WTC11 (cell line): ENCODE measurements around the gene HTR4.

Experiments used
- ATF2 ChIP-seq: sonication (generic); formaldehyde crosslinking; IDR thresholded peaks from 2 replicates; pipeline ENCODE4 v1.8.1; 2022; ENCODE audit warnings: low read depth, missing genetic modification reagents, borderline replicate concordance
- ATF3 ChIP-seq: sonication (generic); formaldehyde crosslinking; conservative IDR thresholded peaks from 2 replicates; pipeline ENCODE4 v1.8.1; 2022; ENCODE audit warnings: mild to moderate bottlenecking, missing genetic modification reagents
- CBFB ChIP-seq: sonication (generic); formaldehyde crosslinking; IDR thresholded peaks from 2 replicates; pipeline ENCODE4 v1.8.1; 2022; ENCODE audit warnings: mild to moderate bottlenecking, low read depth, missing genetic modification reagents
- CREB1 ChIP-seq: sonication (generic); formaldehyde crosslinking; IDR thresholded peaks from 2 replicates; pipeline ENCODE4 v1.8.0; 2023; ENCODE audit warnings: mild to moderate bottlenecking, missing genetic modification reagents
- ELF4 ChIP-seq: sonication (generic); formaldehyde crosslinking; IDR thresholded peaks from 2 replicates; pipeline ENCODE4 v1.8.1; 2022; ENCODE audit warnings: low read depth, mild to moderate bottlenecking, moderate library complexity, missing genetic modification reagents
- FOXK1 ChIP-seq: sonication (generic); formaldehyde crosslinking; IDR thresholded peaks from 2 replicates; pipeline ENCODE4 v1.8.0; 2022; ENCODE audit warnings: mild to moderate bottlenecking, moderate library complexity, missing genetic modification reagents
- NR3C1 ChIP-seq: sonication (generic); formaldehyde crosslinking; conservative IDR thresholded peaks from 2 replicates; pipeline ENCODE4 v1.8.1; 2023; ENCODE audit warnings: low read depth, mild to moderate bottlenecking, missing genetic modification reagents
- OVOL2 ChIP-seq: fragments of 250-450 bp; sonication (Bioruptor Pico); IDR thresholded peaks from 2 replicates; pipeline ENCODE4 v1.9.0; 2021; ENCODE audit warnings: mild to moderate bottlenecking, borderline replicate concordance
- TP53 ChIP-seq: sonication (generic); formaldehyde crosslinking; IDR thresholded peaks from 2 replicates; pipeline ENCODE4 v1.8.1; 2023; ENCODE audit warnings: mild to moderate bottlenecking, missing genetic modification reagents
- ZNF121 ChIP-seq: sonication (generic); formaldehyde crosslinking; IDR thresholded peaks from 2 replicates; pipeline ENCODE4 v1.8.0; 2023; ENCODE audit warnings: missing genetic modification reagents
- TF ChIP-seq, protein P1 (sequence below): fragments of 200-600 bp; IDR thresholded peaks from 2 replicates; pipeline ENCODE4 v1.8.0; 2022; ENCODE audit warnings: antibody characterized with exemption
- TF ChIP-seq, protein P2 (sequence below): sonication (generic); formaldehyde crosslinking; IDR thresholded peaks from 2 replicates; pipeline ENCODE4 v1.8.0; 2023; ENCODE audit warnings: mild to moderate bottlenecking, missing genetic modification reagents
- TF ChIP-seq, protein P3 (sequence below): sonication (generic); formaldehyde crosslinking; IDR thresholded peaks from 2 replicates; pipeline ENCODE4 v1.8.0; 2023; ENCODE audit warnings: missing genetic modification reagents

DNA sequence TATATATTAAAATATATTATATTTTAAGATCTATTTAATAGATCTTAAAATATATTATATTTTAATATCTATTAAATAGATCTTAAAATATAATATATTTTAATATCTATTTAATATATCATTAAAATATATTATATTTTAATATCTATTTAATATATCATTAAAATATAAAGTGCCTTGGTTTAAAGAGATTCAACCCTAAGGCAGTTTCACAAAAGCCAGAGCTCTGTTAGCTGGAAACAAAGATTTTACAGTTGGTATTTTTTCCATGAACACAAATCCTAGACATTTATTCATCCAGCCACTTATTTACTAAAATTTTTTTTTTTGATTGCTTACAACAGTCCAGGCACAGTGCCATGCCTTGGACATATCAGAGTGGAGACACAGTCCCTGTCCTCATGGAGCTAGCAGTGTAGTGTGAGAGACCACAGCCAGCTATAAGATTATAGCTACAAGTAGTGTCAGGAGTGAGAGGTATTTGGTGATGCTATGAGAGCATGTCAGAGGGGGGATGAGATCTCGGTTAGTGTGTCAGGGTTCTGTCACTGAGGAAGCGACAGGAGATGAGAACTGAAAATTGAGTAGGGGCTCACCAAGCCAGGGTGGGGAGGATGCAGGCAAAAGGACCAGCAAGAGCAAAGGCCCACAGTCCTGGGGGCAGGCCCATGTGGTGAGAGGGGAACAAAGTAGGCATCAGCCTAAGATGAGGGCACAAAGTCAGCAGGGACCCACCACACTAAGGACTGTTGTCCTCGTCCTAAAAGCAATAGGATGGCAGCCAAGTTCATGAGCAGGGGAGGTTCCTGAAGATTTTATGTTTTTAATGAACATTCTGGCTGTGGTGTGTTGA lies 196.1 kb downstream of the HTR4 start:
- TF ChIP-seq, protein P1, sequence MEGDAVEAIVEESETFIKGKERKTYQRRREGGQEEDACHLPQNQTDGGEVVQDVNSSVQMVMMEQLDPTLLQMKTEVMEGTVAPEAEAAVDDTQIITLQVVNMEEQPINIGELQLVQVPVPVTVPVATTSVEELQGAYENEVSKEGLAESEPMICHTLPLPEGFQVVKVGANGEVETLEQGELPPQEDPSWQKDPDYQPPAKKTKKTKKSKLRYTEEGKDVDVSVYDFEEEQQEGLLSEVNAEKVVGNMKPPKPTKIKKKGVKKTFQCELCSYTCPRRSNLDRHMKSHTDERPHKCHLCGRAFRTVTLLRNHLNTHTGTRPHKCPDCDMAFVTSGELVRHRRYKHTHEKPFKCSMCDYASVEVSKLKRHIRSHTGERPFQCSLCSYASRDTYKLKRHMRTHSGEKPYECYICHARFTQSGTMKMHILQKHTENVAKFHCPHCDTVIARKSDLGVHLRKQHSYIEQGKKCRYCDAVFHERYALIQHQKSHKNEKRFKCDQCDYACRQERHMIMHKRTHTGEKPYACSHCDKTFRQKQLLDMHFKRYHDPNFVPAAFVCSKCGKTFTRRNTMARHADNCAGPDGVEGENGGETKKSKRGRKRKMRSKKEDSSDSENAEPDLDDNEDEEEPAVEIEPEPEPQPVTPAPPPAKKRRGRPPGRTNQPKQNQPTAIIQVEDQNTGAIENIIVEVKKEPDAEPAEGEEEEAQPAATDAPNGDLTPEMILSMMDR: no peak
- TF ChIP-seq ATF2 (CRISPR knock-in tag): no peak
- TF ChIP-seq, protein P2, sequence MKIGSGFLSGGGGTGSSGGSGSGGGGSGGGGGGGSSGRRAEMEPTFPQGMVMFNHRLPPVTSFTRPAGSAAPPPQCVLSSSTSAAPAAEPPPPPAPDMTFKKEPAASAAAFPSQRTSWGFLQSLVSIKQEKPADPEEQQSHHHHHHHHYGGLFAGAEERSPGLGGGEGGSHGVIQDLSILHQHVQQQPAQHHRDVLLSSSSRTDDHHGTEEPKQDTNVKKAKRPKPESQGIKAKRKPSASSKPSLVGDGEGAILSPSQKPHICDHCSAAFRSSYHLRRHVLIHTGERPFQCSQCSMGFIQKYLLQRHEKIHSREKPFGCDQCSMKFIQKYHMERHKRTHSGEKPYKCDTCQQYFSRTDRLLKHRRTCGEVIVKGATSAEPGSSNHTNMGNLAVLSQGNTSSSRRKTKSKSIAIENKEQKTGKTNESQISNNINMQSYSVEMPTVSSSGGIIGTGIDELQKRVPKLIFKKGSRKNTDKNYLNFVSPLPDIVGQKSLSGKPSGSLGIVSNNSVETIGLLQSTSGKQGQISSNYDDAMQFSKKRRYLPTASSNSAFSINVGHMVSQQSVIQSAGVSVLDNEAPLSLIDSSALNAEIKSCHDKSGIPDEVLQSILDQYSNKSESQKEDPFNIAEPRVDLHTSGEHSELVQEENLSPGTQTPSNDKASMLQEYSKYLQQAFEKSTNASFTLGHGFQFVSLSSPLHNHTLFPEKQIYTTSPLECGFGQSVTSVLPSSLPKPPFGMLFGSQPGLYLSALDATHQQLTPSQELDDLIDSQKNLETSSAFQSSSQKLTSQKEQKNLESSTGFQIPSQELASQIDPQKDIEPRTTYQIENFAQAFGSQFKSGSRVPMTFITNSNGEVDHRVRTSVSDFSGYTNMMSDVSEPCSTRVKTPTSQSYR (CRISPR knock-in tag): no peak
- no peak for TF ChIP-seq FOXK1 (CRISPR knock-in tag)
- TF ChIP-seq TP53 (CRISPR knock-in tag): no peak
- no peak for TF ChIP-seq ZNF121 (CRISPR knock-in tag)
- TF ChIP-seq OVOL2 (CRISPR knock-in tag): no peak
- TF ChIP-seq ELF4 (CRISPR knock-in tag): no peak
- no peak for TF ChIP-seq CBFB (CRISPR knock-in tag)
- TF ChIP-seq, protein P3, sequence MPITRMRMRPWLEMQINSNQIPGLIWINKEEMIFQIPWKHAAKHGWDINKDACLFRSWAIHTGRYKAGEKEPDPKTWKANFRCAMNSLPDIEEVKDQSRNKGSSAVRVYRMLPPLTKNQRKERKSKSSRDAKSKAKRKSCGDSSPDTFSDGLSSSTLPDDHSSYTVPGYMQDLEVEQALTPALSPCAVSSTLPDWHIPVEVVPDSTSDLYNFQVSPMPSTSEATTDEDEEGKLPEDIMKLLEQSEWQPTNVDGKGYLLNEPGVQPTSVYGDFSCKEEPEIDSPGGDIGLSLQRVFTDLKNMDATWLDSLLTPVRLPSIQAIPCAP (CRISPR knock-in tag): no peak
- no peak for TF ChIP-seq ATF3
- no peak for TF ChIP-seq CREB1 (CRISPR knock-in tag)
- no peak for TF ChIP-seq NR3C1 (CRISPR knock-in tag)
